HEK293 (cell line): ENCODE results near the gene EDNRA.

ENCODE experiments used
- CTCF ChIA-PET: fragments of 350-600 bp; formaldehyde crosslinking; extraction: SDS; loops from one replicate; lab custom pipeline; 2021; ENCODE audit warnings: antibody characterized with exemption; lab: Yijun Ruan, JAX
- POLR2A ChIA-PET: fragments of 300-600 bp; formaldehyde crosslinking; extraction: SDS; loops from one replicate; lab custom pipeline; 2020; ENCODE audit warnings: antibody characterized with exemption, inconsistent platforms; lab: Yijun Ruan, JAX
- H3K27ac ChIP-seq: fragments of 200-500 bp; sonication (Bioruptor generic); 2 replicates; pipeline ENCODE4 v1.5.1; 2014; ENCODE audit warnings: low read depth, low read length, control low read depth, inconsistent platforms; ENCODE audit errors: extremely low read depth
- H3K36me3 ChIP-seq, 2 experiments: fragments of 200-500 bp in 1 of 2; sonication (Bioruptor generic) in 1 of 2; 1 replicate in 1 of 2; 2 replicates in 1 of 2; pipeline ENCODE4 v1.5.1; 2014 to 2017; ENCODE audit warnings: inconsistent platforms in 2 of 2, low read length in 2 of 2; ENCODE audit not compliant: control insufficient read depth in 2 of 2, insufficient read depth in 1 of 2
- H3K4me1 ChIP-seq: fragments of 200-500 bp; sonication (Bioruptor generic); 2 replicates; pipeline ENCODE4 v1.5.1; 2014; ENCODE audit warnings: mild to moderate bottlenecking, low read length, inconsistent platforms; ENCODE audit not compliant: control insufficient read depth, insufficient read depth
- H3K4me3 ChIP-seq: 2 replicates; pipeline ENCODE4 v1.5.1; 2011; ENCODE audit warnings: low read depth, mild to moderate bottlenecking, control low read depth, low read length, moderate library complexity
- H3K9me3 ChIP-seq: fragments of 200-500 bp; sonication (Bioruptor generic); 2 replicates; pipeline ENCODE4 v1.5.1; 2014; ENCODE audit warnings: low read depth, low read length, inconsistent platforms; ENCODE audit not compliant: control insufficient read depth, insufficient read depth
- HOXA7 ChIP-seq: sonication (generic); formaldehyde crosslinking; IDR thresholded peaks from 2 replicates; pipeline ENCODE4 v1.8.1; 2022; ENCODE audit warnings: missing genetic modification reagents, borderline replicate concordance
- MEIS1 ChIP-seq: sonication (generic); formaldehyde crosslinking; IDR thresholded peaks from 2 replicates; pipeline ENCODE4 v1.8.1; 2022; ENCODE audit warnings: missing genetic modification reagents, mild to moderate bottlenecking, borderline replicate concordance
- MYNN ChIP-seq: fragments of 450-650 bp; formaldehyde crosslinking; IDR thresholded peaks from 2 replicates; pipeline ENCODE4 v1.5.1; 2016; ENCODE audit warnings: missing biosample characterization, missing genetic modification characterization, borderline replicate concordance
- PRDM4 ChIP-seq: fragments of 450-650 bp; formaldehyde crosslinking; IDR thresholded peaks from 2 replicates; pipeline ENCODE4 v1.5.1; 2017; ENCODE audit warnings: missing biosample characterization, missing genetic modification characterization
- ZBTB21 ChIP-seq: fragments of 450-650 bp; formaldehyde crosslinking; IDR thresholded peaks from 2 replicates; pipeline ENCODE4 v1.5.1; 2017; ENCODE audit warnings: missing biosample characterization, missing genetic modification characterization
- ZBTB48 ChIP-seq: fragments of 450-650 bp; formaldehyde crosslinking; IDR thresholded peaks from 2 replicates; pipeline ENCODE4 v1.5.1; 2016; ENCODE audit warnings: missing biosample characterization, missing genetic modification characterization
- ZBTB8A ChIP-seq: fragments of 450-650 bp; formaldehyde crosslinking; IDR thresholded peaks from 2 replicates; pipeline ENCODE4 v1.5.1; 2016; ENCODE audit warnings: missing biosample characterization, missing genetic modification characterization
- ZFP37 ChIP-seq: fragments of 450-650 bp; formaldehyde crosslinking; IDR thresholded peaks from 2 replicates; pipeline ENCODE4 v1.5.1; 2016; ENCODE audit warnings: missing biosample characterization, missing genetic modification characterization
- ZNF148 ChIP-seq: fragments of 450-650 bp; formaldehyde crosslinking; IDR thresholded peaks from 2 replicates; pipeline ENCODE4 v1.5.0; 2017; ENCODE audit warnings: missing biosample characterization, missing genetic modification characterization, borderline replicate concordance
- ZNF169 ChIP-seq: fragments of 450-650 bp; formaldehyde crosslinking; IDR thresholded peaks from 2 replicates; pipeline ENCODE4 v1.5.1; 2016; ENCODE audit warnings: missing biosample characterization, missing genetic modification characterization
- ZNF202 ChIP-seq: fragments of 450-650 bp; formaldehyde crosslinking; IDR thresholded peaks from 2 replicates; pipeline ENCODE4 v1.5.1; 2016; ENCODE audit warnings: missing biosample characterization, missing genetic modification characterization, borderline replicate concordance
- ZNF416 ChIP-seq: fragments of 450-650 bp; formaldehyde crosslinking; IDR thresholded peaks from 2 replicates; pipeline ENCODE4 v1.5.1; 2016; ENCODE audit warnings: missing biosample characterization, missing genetic modification characterization
- ZNF433 ChIP-seq: fragments of 450-650 bp; formaldehyde crosslinking; IDR thresholded peaks from 2 replicates; pipeline ENCODE4 v1.5.1; 2016; ENCODE audit warnings: missing biosample characterization, missing genetic modification characterization, low read depth
- ZNF473 ChIP-seq: fragments of 450-650 bp; formaldehyde crosslinking; IDR thresholded peaks from 2 replicates; pipeline ENCODE4 v1.5.1; 2017; ENCODE audit warnings: missing biosample characterization, missing genetic modification characterization
- ZNF510 ChIP-seq: fragments of 450-650 bp; formaldehyde crosslinking; IDR thresholded peaks from 2 replicates; pipeline ENCODE4 v1.5.1; 2018; ENCODE audit warnings: mild to moderate bottlenecking, missing genetic modification characterization, missing biosample characterization; ENCODE audit not compliant: insufficient replicate concordance
- ZNF514 ChIP-seq: fragments of 450-650 bp; formaldehyde crosslinking; IDR thresholded peaks from 2 replicates; pipeline ENCODE4 v1.5.1; 2016; ENCODE audit warnings: missing biosample characterization, missing genetic modification characterization
- ZNF624 ChIP-seq: fragments of 450-650 bp; formaldehyde crosslinking; IDR thresholded peaks from 2 replicates; pipeline ENCODE4 v1.5.1; 2017; ENCODE audit warnings: missing biosample characterization, missing genetic modification characterization
- ZNF626 ChIP-seq: fragments of 450-650 bp; sonication (Bioruptor Pico); formaldehyde crosslinking; IDR thresholded peaks from 2 replicates; pipeline ENCODE4 v1.5.1; 2018; ENCODE audit warnings: missing biosample characterization, missing genetic modification characterization, inconsistent platforms
- ZNF654 ChIP-seq: fragments of 450-650 bp; formaldehyde crosslinking; IDR thresholded peaks from 2 replicates; pipeline ENCODE4 v1.5.1; 2016; ENCODE audit warnings: low read depth, missing biosample characterization, missing genetic modification characterization
- ZNF658 ChIP-seq: fragments of 450-650 bp; formaldehyde crosslinking; IDR thresholded peaks from 2 replicates; pipeline ENCODE4; 2016; ENCODE audit warnings: missing biosample characterization, missing genetic modification characterization
- ZNF660 ChIP-seq: fragments of 450-650 bp; IDR thresholded peaks from 2 replicates; pipeline ENCODE4 v1.5.1; 2018; ENCODE audit warnings: missing biosample characterization, mild to moderate bottlenecking, missing genetic modification characterization
- ZSCAN16 ChIP-seq: fragments of 450-650 bp; formaldehyde crosslinking; IDR thresholded peaks from 2 replicates; pipeline ENCODE4 v1.5.1; 2016; ENCODE audit warnings: missing biosample characterization, missing genetic modification characterization
- TF ChIP-seq, protein P1 (sequence below): fragments of 450-650 bp; formaldehyde crosslinking; optimal IDR thresholded peaks from 2 replicates; pipeline ENCODE3; 2016; ENCODE audit warnings: missing biosample characterization, mild to moderate bottlenecking, missing genetic modification characterization
- TF ChIP-seq, protein P2 (sequence below): fragments of 450-650 bp; formaldehyde crosslinking; IDR thresholded peaks from 2 replicates; pipeline ENCODE4 v1.5.1; 2016; ENCODE audit warnings: missing biosample characterization, missing genetic modification characterization
- TF ChIP-seq, protein P3 (sequence below): fragments of 450-650 bp; formaldehyde crosslinking; IDR thresholded peaks from 2 replicates; pipeline ENCODE4 v1.5.1; 2016; ENCODE audit warnings: missing biosample characterization, missing genetic modification characterization
- TF ChIP-seq, protein P4 (sequence below): sonication (generic); formaldehyde crosslinking; IDR thresholded peaks from 2 replicates; pipeline ENCODE4 v1.8.1; 2022; ENCODE audit warnings: mild to moderate bottlenecking, moderate library complexity, missing genetic modification reagents
- TF ChIP-seq, protein P5 (sequence below): fragments of 450-650 bp; formaldehyde crosslinking; IDR thresholded peaks from 2 replicates; pipeline ENCODE4 v1.5.1; 2016; ENCODE audit warnings: missing biosample characterization, missing genetic modification characterization

EDNRA gene

DNA sequence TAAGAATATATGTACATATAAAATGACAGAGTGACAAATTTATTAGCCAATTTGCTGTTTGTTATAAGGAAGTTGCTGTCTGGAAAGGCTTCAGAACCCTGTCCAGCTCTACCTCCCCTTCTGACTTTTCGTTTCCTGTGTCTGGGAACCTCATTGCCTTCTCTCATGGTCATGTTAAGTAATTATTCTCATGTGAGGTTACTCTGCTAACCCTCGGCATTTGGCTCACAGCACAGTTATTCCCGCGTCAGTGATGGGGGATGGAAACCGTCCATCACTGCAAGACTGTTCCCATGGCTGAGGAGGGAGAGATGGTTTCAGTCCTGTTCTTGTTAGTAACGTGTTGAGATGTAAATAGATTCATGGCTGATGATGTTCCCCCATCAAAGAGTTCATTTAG lies 11.9 kb downstream of the EDNRA start:
- H3K4me3 ChIP-seq = no peak overlapping the region

GRCh38 chr4:147493307-147493706 lies 12.4 kb downstream of the EDNRA start:
- H3K27ac ChIP-seq = no peak overlapping the region
- no peaks in the 10 kb centered on the region for H3K36me3 ChIP-seq
- H3K4me1 ChIP-seq = no peaks in the 10 kb centered on the region
- no peak for TF ChIP-seq ZBTB48 (tag by site-specific recombination)
- TF ChIP-seq, protein P1, sequence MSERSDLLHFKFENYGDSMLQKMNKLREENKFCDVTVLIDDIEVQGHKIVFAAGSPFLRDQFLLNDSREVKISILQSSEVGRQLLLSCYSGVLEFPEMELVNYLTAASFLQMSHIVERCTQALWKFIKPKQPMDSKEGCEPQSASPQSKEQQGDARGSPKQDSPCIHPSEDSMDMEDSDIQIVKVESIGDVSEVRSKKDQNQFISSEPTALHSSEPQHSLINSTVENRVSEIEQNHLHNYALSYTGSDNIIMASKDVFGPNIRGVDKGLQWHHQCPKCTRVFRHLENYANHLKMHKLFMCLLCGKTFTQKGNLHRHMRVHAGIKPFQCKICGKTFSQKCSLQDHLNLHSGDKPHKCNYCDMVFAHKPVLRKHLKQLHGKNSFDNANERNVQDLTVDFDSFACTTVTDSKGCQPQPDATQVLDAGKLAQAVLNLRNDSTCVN (tag by site-specific recombination) = no peak
- TF ChIP-seq ZBTB8A = no peak
- TF ChIP-seq ZFP37 (tag by site-specific recombination) = no peak
- TF ChIP-seq ZNF514 (tag by site-specific recombination) = no peak
- TF ChIP-seq, protein P2, sequence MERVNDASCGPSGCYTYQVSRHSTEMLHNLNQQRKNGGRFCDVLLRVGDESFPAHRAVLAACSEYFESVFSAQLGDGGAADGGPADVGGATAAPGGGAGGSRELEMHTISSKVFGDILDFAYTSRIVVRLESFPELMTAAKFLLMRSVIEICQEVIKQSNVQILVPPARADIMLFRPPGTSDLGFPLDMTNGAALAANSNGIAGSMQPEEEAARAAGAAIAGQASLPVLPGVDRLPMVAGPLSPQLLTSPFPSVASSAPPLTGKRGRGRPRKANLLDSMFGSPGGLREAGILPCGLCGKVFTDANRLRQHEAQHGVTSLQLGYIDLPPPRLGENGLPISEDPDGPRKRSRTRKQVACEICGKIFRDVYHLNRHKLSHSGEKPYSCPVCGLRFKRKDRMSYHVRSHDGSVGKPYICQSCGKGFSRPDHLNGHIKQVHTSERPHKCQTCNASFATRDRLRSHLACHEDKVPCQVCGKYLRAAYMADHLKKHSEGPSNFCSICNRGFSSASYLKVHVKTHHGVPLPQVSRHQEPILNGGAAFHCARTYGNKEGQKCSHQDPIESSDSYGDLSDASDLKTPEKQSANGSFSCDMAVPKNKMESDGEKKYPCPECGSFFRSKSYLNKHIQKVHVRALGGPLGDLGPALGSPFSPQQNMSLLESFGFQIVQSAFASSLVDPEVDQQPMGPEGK (tag by site-specific recombination) = no peak
- TF ChIP-seq MEIS1 (CRISPR knock-in tag) = no peak
- H3K4me3 ChIP-seq = no peak overlapping the region
- no peaks in the 10 kb centered on the region for H3K9me3 ChIP-seq
- CTCF ChIA-PET = no interaction called here
- POLR2A ChIA-PET = no interaction called here

More for the DNA sequence above, 11.9 kb downstream of the EDNRA start:
- CTCF ChIA-PET = no interaction called here
- Histone ChIP-seq H3K9me3 (no peaks in the 10 kb centered on the region), H3K36me3 (no peaks in the 10 kb centered on the region), H3K4me1 (no peaks in the 10 kb centered on the region), H3K27ac (no peak overlapping the region)
- POLR2A ChIA-PET = no interaction called here
- no peak for TF ChIP-seq ZNF624 (tag by site-specific recombination)
- TF ChIP-seq, protein P3, sequence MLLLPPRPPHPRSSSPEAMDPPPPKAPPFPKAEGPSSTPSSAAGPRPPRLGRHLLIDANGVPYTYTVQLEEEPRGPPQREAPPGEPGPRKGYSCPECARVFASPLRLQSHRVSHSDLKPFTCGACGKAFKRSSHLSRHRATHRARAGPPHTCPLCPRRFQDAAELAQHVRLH (tag by site-specific recombination) = no peak
- no peak for TF ChIP-seq ZNF148 (tag by site-specific recombination)
- TF ChIP-seq, protein P4, sequence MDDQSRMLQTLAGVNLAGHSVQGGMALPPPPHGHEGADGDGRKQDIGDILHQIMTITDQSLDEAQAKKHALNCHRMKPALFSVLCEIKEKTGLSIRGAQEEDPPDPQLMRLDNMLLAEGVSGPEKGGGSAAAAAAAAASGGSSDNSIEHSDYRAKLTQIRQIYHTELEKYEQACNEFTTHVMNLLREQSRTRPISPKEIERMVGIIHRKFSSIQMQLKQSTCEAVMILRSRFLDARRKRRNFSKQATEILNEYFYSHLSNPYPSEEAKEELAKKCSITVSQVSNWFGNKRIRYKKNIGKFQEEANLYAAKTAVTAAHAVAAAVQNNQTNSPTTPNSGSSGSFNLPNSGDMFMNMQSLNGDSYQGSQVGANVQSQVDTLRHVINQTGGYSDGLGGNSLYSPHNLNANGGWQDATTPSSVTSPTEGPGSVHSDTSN (CRISPR knock-in tag) = no peak
- no peak for TF ChIP-seq ZNF654 (tag by site-specific recombination)
- no peak for TF ChIP-seq ZNF169 (tag by site-specific recombination)
- TF ChIP-seq ZNF473 (tag by site-specific recombination) = no peak
- TF ChIP-seq ZSCAN16 (tag by site-specific recombination) = no peak
- no peak for TF ChIP-seq ZNF416
- no peak for TF ChIP-seq ZNF202 (tag by site-specific recombination)
- TF ChIP-seq ZNF433 (tag by site-specific recombination) = no peak
- TF ChIP-seq MYNN (tag by site-specific recombination) = no peak
- no peak for TF ChIP-seq ZBTB21 (tag by site-specific recombination)
- TF ChIP-seq, protein P5, sequence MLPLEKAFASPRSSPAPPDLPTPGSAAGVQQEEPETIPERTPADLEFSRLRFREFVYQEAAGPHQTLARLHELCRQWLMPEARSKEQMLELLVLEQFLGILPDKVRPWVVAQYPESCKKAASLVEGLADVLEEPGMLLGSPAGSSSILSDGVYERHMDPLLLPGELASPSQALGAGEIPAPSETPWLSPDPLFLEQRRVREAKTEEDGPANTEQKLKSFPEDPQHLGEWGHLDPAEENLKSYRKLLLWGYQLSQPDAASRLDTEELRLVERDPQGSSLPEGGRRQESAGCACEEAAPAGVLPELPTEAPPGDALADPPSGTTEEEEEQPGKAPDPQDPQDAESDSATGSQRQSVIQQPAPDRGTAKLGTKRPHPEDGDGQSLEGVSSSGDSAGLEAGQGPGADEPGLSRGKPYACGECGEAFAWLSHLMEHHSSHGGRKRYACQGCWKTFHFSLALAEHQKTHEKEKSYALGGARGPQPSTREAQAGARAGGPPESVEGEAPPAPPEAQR = no peak
- TF ChIP-seq HOXA7 = no peak
- no peak for TF ChIP-seq PRDM4 (tag by site-specific recombination)
- no peak for TF ChIP-seq ZNF658
- TF ChIP-seq ZNF660 (tag by site-specific recombination) = no peak
- TF ChIP-seq ZNF626 (tag by site-specific recombination) = no peak
- TF ChIP-seq ZNF510 = no peak
- TF ChIP-seq, all 188 proteins: peak for 0
